Upper lobe of right lung (tissue), 1 donor: ENCODE results near the gene ARTN. TPM values are rescaled to one million over a fixed set of nuclear protein-coding genes. Genes with fewer than 3 reads are reported as not detected.

Experiments used
- ATAC-seq: fragments of 200-7000 bp; cut with Tn5 transposase; one replicate; pipeline ENCODE4 v1.9.1; 2020; ENCODE audit warnings: mild to moderate bottlenecking, moderate library complexity
- DNase-seq: peaks from one replicate; pipeline ENCODE4 v3.0.0-alpha.2; 2020
- H3K27ac ChIP-seq: fragments of 200-600 bp; one replicate; pipeline ENCODE4 v1.8.0; 2022
- H3K27me3 ChIP-seq: fragments of 200-600 bp; one replicate; pipeline ENCODE4 v1.8.0; 2022; ENCODE audit warnings: mild to moderate bottlenecking
- H3K36me3 ChIP-seq: fragments of 200-600 bp; one replicate; pipeline ENCODE4 v1.8.0; 2022
- H3K4me1 ChIP-seq: fragments of 200-600 bp; one replicate; pipeline ENCODE4 v1.8.0; 2022
- H3K4me3 ChIP-seq: fragments of 200-600 bp; one replicate; pipeline ENCODE4 v1.8.0; 2022; ENCODE audit warnings: mild to moderate bottlenecking
- H3K9me3 ChIP-seq: fragments of 200-600 bp; one replicate; pipeline ENCODE4 v1.8.0; 2022
- CTCF ChIP-seq: fragments of 200-600 bp; IDR thresholded peaks from one replicate; pipeline ENCODE4 v1.8.0; 2022; ENCODE audit warnings: antibody characterized with exemption
- intact Hi-C: fragments of 100-400 bp; cut with DNase I; formaldehyde crosslinking; loops from one replicate; pipeline ENCODE4 v1.11.0; 2022
- total RNA-seq: library from RNA; stranded (reverse); fragmentation: NEBNext Ultra II Directional; extraction: Animal tissue kit (Norgen Biotek cat#: 25700); gene quantifications from one replicate; pipeline ENCODE4 v1.2.1, GENCODE V29; 2021
- donor health status: DM: no; HTN: yes; CAD: no; lungs with severe emphysema.

ARTN gene
- total RNA-seq, 1 donor from 2014 or later, result 0.43 TPM

GRCh38 chr1:43952731-43953346, 19.2 kb downstream of the ARTN start:
- peaks cover 9% of the 10 kb centered on the region for H3K4me1 ChIP-seq
- TF ChIP-seq CTCF, result no peak
- intact Hi-C loops, result no loop called here
- ATAC-seq (no peak), DNase-seq (no peak)
- H3K9me3 ChIP-seq, result no peaks in the 10 kb centered on the region
- H3K27me3 ChIP-seq, result no peaks in the 10 kb centered on the region
- H3K27ac ChIP-seq, result no peak overlapping the region
- peaks cover 16% of the 10 kb centered on the region for H3K36me3 ChIP-seq
- H3K4me3 ChIP-seq, result no peak overlapping the region

GRCh38 chr1:43953361-43953760, 19.8 kb downstream of the ARTN start:
- Histone ChIP-seq H3K9me3 (no peaks in the 10 kb centered on the region), H3K4me1 (peaks cover 4% of the 10 kb centered on the region), H3K4me3 (no peak overlapping the region), H3K27ac (no peak overlapping the region), H3K27me3 (no peaks in the 10 kb centered on the region), H3K36me3 (peaks cover 21% of the 10 kb centered on the region)
- TF ChIP-seq CTCF, result no peak
- no peak for ATAC-seq
- intact Hi-C loops, result no loop called here
- DNase-seq, result no peak

- Histone ChIP-seq H3K27me3 (no peaks in the 10 kb centered on the region), H3K4me1 (no peaks in the 10 kb centered on the region), H3K27ac (no peak overlapping the region), H3K9me3 (no peaks in the 10 kb centered on the region), H3K36me3 (peaks cover 28% of the 10 kb centered on the region), H3K4me3 (no peak overlapping the region)
- intact Hi-C loops, result no loop called here
- no peak for ATAC-seq
- DNase-seq, result no peak
- no peak for TF ChIP-seq CTCF
Observed at GRCh38 chr1:43954036-43954435, 20.4 kb downstream of the ARTN start.

GRCh38 chr1:43956234-43956633, 22.6 kb downstream of the ARTN start:
- Histone ChIP-seq H3K36me3 (peaks cover 43% of the 10 kb centered on the region), H3K4me1 (no peaks in the 10 kb centered on the region), H3K4me3 (no peak overlapping the region), H3K27me3 (no peaks in the 10 kb centered on the region), H3K27ac (no peak overlapping the region), H3K9me3 (no peaks in the 10 kb centered on the region)
- no peak for TF ChIP-seq CTCF
- intact Hi-C loops, result no loop called here
- ATAC-seq, result no peak
- DNase-seq, result no peak

GRCh38 chr1:43957407-43958040, 23.9 kb downstream of the ARTN start:
- Histone ChIP-seq H3K4me3 (no peak overlapping the region), H3K27ac (no peak overlapping the region), H3K4me1 (no peaks in the 10 kb centered on the region), H3K36me3 (peaks cover 50% of the 10 kb centered on the region), H3K9me3 (no peaks in the 10 kb centered on the region), H3K27me3 (no peaks in the 10 kb centered on the region)
- DNase-seq, result no peak
- no peak for ATAC-seq
- no peak for TF ChIP-seq CTCF
- intact Hi-C loops, result no loop called here
